ENCODE results near the gene VWA7.
"Not testable (repeated sequence)": the region's sequence is repeated elsewhere in the genome, so short reads cannot be mapped to it uniquely, and the experiment has no call there.

The VWA7 gene

DNA sequence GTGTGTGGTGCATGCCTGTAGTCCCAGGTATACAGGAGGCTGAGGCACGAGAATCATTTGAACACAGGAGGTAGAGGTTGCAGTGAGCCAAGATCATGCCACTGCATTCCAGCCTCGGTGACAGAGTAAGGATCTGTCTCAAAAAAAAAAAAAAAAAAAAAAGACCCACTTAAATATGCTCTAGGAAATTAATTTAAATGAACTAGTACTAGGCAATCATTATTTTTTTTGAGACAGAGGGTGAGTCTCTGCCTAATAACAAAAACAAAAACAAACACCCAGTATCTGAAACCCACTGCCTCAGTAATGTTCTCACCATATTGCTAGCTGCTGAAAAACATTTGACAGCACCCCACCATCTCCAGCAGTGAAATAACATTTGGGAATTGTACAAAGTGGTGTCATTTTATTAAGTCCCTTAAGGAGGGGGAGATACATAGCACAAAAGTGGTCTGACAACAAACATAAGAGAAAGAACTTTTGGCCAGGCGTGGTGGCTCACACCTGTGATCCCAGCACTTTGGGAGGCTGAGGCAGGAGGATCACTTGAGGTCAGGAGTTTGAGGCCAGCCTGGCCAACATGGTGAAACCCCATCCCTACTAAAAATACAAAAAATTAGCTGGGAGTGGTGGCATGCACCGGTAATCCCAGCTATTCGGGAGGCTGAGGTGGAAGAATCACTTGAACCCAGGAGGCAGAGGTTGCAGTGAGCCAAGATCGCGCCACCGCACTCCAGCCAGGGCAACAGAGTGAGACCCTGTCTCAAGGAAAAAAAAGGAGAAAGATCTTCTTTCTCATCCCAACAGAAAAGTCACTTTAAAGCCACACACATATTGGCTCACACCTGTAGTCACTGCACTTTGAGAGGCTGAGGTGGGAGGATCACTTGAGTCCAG is 24.2 kb upstream of the VWA7 start:
- DNase-seq: not testable (repeated sequence)

DNA sequence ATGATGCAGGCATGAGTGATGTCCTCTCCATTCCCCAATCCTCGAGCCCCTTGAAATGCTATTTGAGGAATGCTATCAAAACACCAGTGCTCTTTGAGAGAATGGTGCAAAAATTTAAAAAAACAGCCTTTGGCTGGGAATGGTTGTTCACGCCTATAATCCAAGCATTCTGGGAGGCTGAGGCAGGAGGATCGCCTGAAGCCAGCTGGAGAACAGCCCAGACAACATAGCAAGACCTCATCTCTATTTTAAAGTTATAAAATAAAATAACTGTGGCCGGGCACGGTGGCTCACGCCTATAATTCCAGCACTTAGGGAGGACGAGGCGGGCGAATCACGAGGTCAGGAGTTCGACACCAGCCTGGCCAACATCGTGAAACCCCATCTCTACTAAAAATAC is 22.7 kb upstream of the VWA7 start:
- no peak for DNase-seq

DNA sequence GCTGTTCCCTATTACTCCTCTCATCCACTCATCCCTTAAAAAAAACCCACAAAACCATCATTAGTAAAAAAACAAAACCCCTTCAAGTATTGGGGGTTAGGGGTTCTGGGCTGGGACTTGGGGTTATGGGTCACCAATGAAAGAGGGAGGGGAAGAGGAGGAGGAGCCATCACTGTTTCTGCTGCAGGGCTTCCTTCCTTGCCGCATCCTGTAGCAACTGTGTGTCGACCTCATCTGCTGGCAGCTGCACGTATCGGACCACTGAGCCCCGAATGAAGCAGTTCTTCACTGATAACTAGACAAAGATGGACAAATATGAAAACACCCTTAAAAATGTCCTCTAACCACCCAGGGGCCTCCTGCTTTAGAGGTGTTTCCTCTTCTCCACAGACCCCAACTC is 20.5 kb upstream of the VWA7 start:
- DNase-seq: no peak

DNA sequence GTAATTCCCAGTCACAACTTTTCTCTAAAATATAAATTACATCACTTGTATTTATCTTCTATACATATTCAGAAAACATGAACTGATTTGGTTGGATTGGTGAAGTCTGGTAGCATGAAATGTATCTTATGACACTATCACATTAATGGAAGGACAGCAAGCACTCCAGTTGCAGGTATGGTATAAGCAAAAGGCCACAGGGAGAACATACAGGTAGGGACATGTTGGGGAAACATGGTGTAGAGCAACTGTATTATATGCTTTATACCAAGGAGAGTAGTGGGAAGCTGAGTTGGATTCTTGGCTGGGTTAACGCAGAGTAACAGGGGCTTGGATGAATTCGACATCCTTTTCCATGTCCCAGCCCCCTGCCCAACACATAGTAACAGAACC is 19.9 kb upstream of the VWA7 start:
- DNase-seq: no peak

DNA sequence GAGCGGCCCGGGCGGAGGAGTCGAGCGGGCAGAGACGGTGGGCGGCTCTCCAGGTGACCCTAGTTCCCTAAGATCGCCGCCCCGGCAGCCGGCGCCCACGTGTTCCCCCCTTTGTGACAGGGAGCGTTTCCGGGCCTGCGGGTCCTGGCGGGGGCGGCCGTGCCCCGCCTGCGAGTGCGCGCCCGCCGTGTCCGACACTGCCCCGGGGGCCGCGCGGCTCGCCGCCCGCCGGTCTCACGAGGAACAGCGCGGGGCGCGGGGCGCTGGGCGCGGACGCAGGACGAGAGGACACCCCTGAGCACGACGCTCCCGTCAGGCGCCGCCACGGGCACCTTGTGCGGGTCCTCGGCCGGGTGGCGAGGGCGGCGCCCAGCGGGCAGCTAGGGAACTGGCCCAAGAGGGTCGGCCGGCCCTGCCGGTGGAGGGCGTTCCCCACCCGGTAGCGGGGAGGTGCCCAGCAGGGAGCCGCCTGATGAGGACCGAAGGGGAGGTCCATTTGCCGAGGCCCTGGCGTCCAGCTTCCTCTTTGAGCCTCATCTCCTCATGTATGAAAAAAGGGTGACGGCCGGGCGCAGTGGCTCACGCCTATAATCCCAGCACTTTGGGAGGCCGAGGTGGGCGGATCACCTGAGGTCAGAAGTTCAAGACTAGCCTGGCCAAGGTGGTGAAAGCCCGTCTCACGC is 18.6 kb upstream of the VWA7 start, which contains the start of gene VARS1:
TSS of gene VARS1 (minus strand) at position 137 of the 683 bp plus-strand sequence. CDS start 535 bp downstream, outside the sequence.
- DNase-seq: peak; percentile 96 to 99 (median 98)

DNA sequence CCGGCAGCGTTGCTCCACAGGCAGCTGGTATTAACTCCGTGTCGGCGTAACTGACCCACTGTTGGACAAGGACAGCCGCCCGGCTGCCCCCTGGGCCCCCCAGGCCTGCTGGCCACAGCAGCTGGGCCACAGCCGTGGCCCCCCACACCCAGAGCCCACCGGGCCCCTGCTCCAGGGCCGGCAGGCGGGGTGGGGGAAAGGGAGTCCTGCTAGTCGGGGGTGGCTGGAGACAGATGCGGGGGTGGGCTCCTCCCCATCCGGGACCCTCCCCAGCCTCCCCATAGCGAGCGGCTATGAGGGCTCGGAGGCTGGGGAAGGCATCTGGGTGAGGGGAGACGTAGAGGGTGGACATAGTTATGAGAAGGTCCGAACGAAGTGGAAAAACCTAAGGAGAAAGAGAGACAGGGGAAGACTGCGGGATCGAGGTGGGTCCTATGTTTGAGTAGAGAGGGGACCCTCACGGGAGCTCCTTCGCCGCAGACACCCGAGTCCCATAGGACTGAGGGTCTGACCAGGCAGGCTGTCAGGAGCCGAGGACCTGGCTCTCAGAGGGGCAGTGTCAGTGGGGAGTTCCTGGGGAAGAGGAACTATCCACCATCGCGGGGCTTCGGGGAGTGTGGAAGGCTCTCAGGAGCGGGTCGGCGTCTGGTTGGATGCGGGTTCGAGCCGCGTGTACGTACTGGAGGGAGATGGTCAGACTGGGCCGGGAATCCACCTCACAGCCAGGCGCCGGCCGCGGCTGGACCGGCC is 17.9 kb upstream of the VWA7 start:
- DNase-seq: peak in 1 of 4 experiments; percentile 72

DNA sequence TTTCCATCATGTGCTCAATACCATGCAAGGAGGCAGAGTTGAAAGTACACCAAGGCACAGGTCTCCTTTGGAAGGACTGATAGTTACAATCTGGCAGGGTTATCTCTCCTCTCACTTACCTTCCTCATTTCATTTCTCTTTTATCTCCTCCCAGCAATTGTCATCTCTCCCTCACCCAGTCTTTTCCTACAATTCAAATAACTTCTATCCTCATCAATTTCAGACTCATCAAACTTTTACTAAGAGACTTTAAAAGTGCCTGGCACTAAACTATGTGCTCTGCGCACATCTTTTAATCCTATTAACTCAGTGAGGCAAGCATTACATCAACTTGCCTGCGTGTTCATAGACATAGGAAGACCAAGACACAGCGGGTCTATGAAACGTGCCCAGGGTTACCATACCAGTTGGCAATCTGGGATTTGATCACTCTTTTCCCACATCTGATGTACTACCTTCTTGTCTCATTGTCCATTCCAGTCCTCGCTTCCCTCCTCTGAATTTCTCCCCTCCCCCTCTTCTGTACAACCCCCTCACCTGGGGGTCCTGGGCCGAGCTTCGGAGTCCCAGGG is 17.3 kb upstream of the VWA7 start:
- DNase-seq: peak in 1 of 4 experiments; percentile 20

DNA sequence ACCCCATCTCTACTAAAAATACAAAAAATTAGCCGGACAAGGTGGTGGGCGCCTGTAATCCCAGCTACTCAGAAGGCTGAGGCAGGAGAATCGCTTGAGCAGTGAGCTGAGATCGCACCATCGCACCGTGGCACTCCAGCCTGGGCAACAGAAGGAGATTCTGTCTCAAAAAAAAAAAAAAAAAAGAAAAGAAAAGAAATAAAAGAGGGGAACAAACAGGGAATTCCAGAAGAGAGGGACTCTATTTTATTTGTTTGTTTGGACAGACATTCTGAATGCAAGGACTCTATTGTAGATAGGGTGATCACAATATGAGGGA is 16.8 kb upstream of the VWA7 start:
- DNase-seq: not testable (repeated sequence)

DNA sequence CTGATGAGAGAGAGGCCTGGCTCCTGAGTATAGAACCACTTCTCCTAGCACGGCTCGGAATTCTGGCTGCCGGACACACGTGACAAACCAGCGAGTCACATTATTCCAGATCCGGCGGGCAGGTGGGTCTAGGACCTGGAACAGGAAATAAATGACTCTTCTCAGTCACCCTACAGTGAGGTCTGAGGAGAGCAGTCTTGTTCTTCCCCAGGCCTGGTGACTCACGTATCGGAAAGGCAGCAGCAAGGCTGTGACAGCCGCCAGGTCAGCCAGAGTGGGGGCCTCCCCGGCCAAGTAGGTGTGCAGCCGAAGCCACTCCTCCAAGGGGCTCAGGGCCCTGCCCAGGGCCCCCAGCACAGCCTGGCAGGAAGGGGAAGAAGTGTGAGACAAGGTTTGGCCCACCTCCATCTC is 15.6 kb upstream of the VWA7 start:
- DNase-seq: no peak

DNA sequence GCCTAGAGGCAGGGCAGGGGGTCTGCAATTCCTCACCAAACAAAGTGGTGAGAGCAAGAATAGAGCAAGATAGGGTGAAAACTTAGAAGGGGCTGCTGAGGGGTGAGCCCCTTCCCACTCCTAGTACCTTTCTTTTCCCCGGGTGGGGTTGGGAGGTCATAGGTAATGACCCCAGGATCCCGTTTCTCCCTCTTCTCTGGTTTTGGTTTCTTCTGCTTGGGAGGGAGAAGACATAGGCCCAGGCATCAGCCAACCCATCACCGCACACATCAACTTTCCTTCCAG is 14.9 kb upstream of the VWA7 start:
- no peak for DNase-seq

DNA sequence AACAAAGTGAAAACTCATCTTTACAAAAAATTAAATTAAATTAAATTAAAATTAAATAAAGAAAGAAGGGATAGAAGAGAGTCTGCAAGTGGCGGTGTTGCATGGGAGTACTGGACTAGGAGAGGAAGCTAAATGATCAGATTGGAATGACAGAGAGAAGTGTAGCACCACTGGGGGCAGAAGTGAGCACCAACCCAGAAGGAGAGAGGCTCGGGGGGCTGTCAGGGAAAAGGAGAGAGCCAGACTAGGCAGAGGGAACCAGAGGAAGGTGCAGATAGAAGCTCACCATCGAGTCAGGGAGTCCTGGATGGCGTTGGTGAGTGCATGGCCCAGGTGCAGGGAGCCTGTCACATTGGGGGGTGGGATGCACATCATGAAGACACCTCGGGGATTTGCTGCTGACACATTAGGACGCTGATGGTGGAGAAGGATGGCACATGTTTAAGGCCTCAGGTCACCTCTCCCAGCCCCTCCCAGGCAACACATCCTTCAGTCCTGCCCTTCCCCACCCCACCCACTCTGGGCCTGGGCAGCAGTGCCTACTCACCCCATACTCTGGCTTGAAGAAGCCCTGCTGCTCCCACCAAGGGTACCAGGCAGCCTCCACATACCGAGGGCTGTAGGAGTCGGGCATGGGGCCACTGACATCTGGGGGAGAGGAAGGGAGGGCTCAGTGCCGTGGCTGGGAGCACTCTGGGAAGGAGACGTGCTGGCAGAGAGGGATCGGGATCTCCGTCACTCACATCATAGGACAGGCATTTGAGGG is 14.4 kb upstream of the VWA7 start:
- peak; percentile 21 to 56 (median 46) for DNase-seq

DNA sequence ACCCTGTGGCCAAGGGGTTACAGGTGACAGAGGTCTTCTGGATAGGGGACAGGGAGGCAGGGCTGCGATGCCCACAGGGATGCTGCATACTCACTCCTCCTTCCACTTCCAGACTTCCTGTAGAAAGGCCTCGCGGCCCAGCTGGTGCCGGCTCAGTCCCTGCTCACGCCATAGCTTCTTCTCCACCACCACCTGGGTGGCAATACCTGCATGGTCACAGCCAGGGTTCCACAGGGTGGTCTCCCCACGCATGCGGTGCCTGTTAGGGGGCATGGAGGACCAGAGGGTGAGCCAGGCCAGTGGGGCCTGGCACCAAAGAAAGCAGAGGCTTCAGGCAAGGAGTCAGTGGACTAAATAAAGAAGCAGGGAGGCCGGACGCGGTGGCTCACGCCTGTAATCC is 8.3 kb upstream of the VWA7 start:
- DNase-seq: no peak

DNA sequence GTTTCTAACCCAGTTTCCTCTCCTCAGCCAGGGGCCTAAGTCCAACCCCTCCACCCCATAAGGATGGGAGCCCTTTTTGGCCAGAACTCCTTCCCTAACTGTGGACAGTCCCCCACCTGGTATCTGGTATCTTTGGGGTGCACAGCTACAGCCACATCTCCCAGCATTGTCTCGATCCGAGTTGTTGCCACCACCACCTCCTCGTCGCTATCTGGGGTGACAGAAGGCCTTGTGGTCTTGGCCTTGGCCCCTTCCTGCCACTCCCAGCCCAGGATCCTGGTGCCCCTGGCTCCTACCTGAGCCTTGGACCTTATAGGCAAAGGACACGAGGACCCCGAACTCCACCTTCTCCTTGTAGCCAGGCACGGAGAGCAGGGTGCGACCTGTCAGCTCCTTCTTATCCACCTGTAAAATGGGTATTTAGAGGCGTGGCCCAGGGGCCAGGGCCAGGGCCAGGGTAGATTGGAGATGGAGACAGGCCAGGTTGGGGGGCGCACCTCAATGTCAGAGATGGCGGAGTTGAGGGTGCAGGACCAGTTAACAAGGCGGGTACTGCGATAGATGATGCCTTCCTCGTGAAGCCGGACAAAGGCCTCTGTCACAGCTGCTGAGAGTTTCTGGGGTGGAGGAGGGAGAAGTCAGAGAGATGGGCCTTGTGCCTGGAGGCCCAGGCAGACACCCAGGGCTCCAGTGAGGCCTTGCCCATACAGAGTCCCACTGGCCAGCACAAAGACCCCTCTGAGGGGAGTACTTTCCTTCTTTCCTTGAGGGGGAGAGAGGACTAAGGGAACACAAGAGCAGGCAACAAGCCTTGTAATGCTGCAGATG is 7.2 kb upstream of the VWA7 start:
- DNase-seq: no peak

DNA sequence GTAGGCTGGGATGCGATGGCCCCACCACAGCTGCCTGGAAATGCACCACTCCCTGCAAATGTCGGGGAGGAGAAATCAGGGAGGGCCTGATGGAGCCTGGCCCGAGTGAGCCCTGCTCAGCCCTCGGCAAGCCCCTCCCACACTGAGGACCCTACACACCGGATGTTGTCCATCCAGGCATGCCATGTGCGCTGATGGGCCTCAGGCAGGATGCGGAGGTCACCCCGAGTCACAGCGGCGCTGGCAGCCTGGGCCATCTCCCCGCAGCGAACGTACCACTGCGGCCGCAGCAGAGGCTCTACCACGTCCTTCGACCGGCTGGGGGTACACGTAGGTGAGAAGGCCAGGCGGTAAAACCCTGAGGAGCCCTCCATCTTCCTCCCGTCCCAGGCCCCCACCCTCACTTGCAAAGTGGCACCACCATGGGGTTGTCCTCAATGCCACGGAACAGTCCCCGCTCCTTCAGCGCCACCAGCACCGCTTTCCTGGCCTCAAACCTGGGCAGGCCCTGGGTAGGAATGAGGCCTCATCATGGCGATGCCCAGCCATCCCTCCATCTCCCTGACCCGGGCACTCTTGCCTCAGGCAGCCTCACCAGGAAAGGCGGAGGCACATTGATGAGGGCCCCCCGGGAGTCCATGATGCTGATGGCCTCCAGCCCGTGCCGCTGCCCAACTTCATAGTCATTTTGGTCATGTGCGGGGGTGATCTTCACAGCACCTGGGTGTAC is 5.2 kb upstream of the VWA7 start:
- DNase-seq: no peak

DNA sequence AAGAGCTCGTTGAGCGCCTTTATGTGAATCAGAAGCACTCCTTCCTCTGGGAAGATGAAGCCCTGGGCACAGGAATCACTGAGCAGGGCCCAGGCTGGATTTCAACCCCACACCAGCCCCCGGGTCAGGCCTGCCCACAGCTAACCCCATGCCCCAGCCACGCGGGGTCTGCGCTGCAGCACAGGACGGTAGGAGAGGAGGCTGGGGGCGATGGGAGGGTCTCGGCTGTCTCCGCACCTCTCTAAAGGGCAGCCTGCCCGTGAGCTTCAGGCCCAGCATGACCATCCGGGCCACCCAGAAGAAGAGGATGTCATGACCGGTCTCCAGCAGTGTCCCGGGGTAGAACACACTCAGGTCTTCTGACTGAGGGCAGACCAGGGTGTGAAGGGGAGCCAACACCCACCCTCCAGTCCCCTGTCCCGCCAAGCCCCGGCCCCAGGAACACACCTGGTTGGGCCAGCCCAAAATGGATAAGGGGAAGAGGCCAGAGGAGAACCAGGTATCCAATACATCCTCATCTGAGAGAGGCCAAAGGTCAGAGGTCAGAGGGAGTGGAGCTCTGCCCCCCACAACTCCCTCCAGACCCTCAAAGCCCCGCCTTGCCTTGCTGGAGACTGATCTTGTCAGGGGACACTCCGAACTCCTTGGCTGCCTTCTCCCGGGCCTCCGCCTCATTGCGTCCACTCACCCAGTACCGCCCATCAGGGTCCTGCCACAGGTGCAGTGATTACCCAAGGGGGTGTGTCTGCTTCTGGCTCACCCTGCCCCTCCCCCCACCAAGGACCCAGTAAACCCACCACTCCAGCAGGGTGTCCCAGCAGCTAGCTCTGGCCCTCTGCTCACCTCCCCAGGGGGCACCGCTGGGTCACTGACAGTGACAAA is 4.4 kb upstream of the VWA7 start:
- DNase-seq: no peak

DNA sequence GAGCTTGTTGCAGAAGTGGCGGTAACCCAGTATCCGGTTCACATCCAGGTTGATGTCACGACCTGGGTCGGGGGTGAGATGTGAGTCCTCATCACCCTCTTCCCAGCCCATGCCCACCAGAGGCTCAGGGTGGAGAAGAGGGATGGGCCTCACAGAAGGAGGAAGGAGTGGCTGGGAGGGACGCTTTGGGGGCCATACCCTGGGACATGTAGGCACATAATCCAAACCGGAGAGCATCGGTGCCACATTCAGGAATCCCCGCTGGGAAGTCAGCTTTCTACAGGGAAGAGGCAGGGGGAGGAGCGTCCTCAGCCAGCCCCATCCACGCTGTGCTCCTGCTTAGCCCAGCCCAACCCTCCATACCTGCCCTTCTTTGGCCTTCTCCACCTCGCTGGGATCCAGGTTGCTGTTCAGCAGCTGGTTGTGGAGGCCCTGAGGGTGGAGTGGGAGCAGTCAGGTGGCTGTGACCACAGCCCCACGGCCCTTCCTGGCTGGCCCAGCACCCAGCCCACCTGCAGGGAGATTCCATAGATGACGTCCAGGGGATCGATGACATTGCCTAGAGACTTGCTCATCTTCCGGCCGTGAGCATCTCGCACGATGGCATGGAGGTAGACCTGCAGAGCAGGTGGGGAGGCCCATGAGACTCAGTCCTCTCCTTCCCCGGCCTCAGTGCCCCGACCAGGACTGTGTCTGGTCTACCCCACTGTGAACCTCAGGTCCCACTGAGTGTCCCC is 3.5 kb upstream of the VWA7 start:
- no peak for DNase-seq

DNA sequence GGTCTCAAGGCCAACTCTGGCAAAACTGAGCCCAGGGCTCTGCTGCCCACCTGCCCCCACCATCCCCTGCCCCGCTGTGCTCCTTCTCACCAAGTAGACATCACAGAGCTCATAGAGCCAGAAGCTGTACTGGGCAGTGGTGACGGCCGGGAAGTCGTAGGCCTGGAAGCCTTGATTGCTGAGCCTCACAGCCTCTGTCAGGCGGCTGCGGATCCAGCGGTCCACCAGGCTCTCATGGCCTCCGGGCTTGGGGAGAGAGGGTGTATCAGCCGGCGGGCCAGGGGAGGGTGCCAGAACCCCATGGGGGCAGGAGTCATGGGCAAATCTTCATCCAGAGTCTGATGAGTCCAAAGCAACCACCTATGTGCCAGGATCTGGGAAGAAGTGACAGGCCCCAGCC is 2.8 kb upstream of the VWA7 start:
- no peak for DNase-seq

DNA sequence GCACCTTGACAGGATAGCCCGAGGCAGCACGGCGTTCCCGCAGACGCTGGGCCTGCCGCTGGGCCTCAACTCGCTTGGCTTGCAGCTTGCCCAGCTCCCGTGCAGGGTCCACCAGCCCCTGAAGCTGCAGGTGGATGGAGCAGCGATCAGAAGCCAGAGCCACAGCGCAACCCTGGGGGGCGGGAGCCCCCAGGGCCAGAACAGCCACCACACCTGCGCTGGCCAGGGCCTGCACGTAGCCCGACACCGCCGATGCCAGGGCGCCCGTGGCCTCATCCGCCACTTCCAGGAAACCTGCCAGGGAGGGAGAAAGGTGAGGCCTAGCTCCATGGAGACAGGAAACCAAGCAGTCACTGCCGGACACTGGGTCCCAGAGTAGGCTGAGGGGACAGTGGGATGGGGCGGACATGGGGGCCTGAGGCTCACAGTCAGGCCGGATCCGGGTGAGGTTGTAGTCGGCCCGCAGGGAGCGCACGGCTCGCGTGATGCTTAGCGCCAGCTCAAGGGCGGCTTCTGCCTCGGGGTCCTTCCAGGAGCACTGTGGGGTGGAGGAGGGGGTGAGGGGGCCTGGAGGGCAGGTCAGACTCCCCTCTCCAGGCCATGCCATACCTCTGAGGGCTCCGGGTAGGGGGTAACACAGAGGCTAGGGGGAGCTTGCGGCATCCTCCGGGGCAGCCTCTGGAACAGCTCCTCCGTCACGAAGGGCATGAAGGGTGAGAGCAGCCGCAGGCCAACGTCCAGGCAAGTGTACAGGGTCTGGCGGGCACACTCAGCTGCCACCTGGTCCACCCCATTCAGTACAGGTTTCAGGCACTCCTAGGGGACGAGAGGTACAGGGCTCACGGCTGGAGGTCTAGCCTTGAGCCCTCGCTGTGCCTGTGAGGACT is 2.1 kb upstream of the VWA7 start:
- DNase-seq: no peak

Data from suppressor macrophage (primary cell).